ENCODE measurements around the gene GFI1B.

Gene GFI1B

GRCh38 chr9:132943651-132944293, 34.7 kb upstream of the GFI1B start:
- peak overlapping the region; percentile 95 for H3K4me3 ChIP-seq (ENCODE audit: low read depth, low read length)
- ChIA-PET CTCF (interaction anchor here (1.8 to 5.1 kb wide), 3 partner anchors 9 to 41 kb away, joined by 5 to 32 read pairs (median 7); no protein-coding TSS in a partner anchor), POLR2A (interaction anchor here (2.4 kb wide), 1 partner anchor 9 kb away, joined by 12 read pairs; no protein-coding TSS in a partner anchor)
- DNase-seq (ENCODE audit: low read depth, low spot score) = no peak
- TF ChIP-seq, protein P1, sequence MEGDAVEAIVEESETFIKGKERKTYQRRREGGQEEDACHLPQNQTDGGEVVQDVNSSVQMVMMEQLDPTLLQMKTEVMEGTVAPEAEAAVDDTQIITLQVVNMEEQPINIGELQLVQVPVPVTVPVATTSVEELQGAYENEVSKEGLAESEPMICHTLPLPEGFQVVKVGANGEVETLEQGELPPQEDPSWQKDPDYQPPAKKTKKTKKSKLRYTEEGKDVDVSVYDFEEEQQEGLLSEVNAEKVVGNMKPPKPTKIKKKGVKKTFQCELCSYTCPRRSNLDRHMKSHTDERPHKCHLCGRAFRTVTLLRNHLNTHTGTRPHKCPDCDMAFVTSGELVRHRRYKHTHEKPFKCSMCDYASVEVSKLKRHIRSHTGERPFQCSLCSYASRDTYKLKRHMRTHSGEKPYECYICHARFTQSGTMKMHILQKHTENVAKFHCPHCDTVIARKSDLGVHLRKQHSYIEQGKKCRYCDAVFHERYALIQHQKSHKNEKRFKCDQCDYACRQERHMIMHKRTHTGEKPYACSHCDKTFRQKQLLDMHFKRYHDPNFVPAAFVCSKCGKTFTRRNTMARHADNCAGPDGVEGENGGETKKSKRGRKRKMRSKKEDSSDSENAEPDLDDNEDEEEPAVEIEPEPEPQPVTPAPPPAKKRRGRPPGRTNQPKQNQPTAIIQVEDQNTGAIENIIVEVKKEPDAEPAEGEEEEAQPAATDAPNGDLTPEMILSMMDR (IDR thresholded peaks at IDR 0.05; ENCODE audit: insufficient read depth, low read length, missing control alignments) = no peak

GRCh38 chr9:132944294-132945185, 34.0 kb upstream of the GFI1B start, which contains the start of gene TSC1:
Gene TSC1, minus strand, starts transcription at chr9:132944616. Its CDS starts 15,744 bp downstream, at chr9:132928872.
- H3K4me3 ChIP-seq (ENCODE audit: low read depth, low read length) = peak within 1 kb of the TSS; percentile 95
- TF ChIP-seq, protein P1 (IDR thresholded peaks at IDR 0.05; ENCODE audit: insufficient read depth, low read length, missing control alignments) = no peak
- ChIA-PET CTCF (interaction anchor here (0.9 to 5.1 kb wide), 4 partner anchors 10 to 42 kb away, joined by 3 to 32 read pairs (median 6); no protein-coding TSS in a partner anchor), POLR2A (interaction anchor here (0.9 to 2.4 kb wide), 3 partner anchors 9 to 590 kb away, joined by 3 to 12 read pairs (median 3); partner anchors contain the start of gene SETX)
- DNase-seq (ENCODE audit: low read depth, low spot score) = peak; percentile 76

- no peak for DNase-seq (ENCODE audit: low read depth, low spot score)
- ChIA-PET CTCF (interaction anchor here (0.9 to 5.1 kb wide), 3 partner anchors 26 to 43 kb away, joined by 3 to 32 read pairs (median 4); no protein-coding TSS in a partner anchor), POLR2A (interaction anchor here (0.9 to 2.4 kb wide), 3 partner anchors 10 to 591 kb away, joined by 3 to 12 read pairs (median 3); partner anchors contain the start of gene SETX)
- peak overlapping the region; percentile 60 for H3K4me3 ChIP-seq (ENCODE audit: low read depth, low read length)
- TF ChIP-seq, protein P1 (IDR thresholded peaks at IDR 0.05; ENCODE audit: insufficient read depth, low read length, missing control alignments) = no peak
These were observed 33.0 kb upstream of the GFI1B start for GRCh38 chr9:132945186-132946130.

- DNase-seq (ENCODE audit: low read depth, low spot score) = no peak
- ChIA-PET POLR2A (interaction anchor here (2.4 kb wide), 1 partner anchor 11 kb away, joined by 12 read pairs; no protein-coding TSS in a partner anchor), CTCF (interaction anchor here (1.2 to 1.3 kb wide), 2 partner anchors 12 to 44 kb away, joined by 3 to 4 read pairs; no protein-coding TSS in a partner anchor)
- TF ChIP-seq, protein P1 (IDR thresholded peaks at IDR 0.05; ENCODE audit: insufficient read depth, low read length, missing control alignments) = no peak
- H3K4me3 ChIP-seq (ENCODE audit: low read depth, low read length) = no peak overlapping the region
These were observed 32.3 kb upstream of the GFI1B start for GRCh38 chr9:132946211-132946610.

DNA sequence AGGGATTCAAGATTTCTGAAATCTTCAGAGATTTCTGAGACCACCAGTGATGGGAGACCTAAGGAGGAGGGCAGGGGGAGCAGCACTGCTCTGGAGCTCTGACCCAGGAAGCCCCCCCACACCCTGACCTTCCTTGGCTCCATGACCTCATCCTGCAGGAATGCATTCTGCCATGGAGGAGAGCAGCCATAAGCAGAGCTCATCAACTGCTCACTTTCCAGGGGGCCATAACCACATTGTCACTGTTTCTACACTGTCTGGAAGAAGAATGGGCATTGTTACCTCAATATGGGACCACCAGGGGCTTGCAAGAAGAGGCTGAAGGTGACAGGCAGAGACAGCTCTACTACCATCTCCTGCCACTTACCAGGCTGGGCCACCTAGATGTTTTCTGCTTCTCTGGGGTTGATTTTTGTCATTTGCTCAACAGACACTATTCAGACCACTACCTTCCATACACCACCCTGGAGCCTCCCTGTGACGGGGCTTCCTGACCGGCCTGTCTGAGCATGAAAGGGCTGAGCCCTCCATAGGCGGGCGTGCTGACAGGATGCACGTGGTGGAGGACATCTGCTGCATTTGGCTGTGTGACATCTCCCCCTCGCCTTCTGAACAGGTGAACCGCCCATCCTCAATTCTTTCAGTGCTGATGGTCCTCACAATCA, 31.7 kb upstream of the GFI1B start:
- DNase-seq (ENCODE audit: low read depth, low spot score) = peak; percentile 7
- ChIA-PET POLR2A (no interaction called here), CTCF (interaction anchor here (1.2 to 1.3 kb wide), 2 partner anchors 12 to 45 kb away, joined by 3 to 4 read pairs; no protein-coding TSS in a partner anchor)
- no peak overlapping the region for H3K4me3 ChIP-seq (ENCODE audit: low read depth, low read length)
- TF ChIP-seq, protein P1 (IDR thresholded peaks at IDR 0.05; ENCODE audit: insufficient read depth, low read length, missing control alignments) = no peak
